Calu3 (cell line): ENCODE data around the gene PDZD2. TPM values are rescaled to one million over a fixed set of nuclear protein-coding genes. Genes with fewer than 3 reads are reported as not detected.

Source experiments
- BruUV-seq: library from RNA; stranded (reverse); fragments of 400-500 nt; replicated peaks from 2 replicates; lab custom pipeline; 2021; lab: Mats Ljungman, UMichigan
- CTCF ChIA-PET: fragments of 300-600 bp; sonication (Branson Sonifier 250); formaldehyde crosslinking; loops from one replicate; lab custom pipeline; 2022; ENCODE audit warnings: antibody characterized with exemption; lab: Charles Lee
- DNase-seq: peaks from one replicate; pipeline ENCODE4 v3.0.0; 2022
- H3K27ac Mint-ChIP-seq: one replicate; pipeline ENCODE4 v1.8.0; 2022; ENCODE audit warnings: mixed read lengths; ENCODE audit not compliant: unreplicated experiment
- H3K27me3 Mint-ChIP-seq: one replicate; pipeline ENCODE4 v1.8.0; 2022; ENCODE audit warnings: mixed read lengths; ENCODE audit not compliant: unreplicated experiment
- H3K36me3 Mint-ChIP-seq: one replicate; pipeline ENCODE4 v1.8.0; 2022; ENCODE audit warnings: mild to moderate bottlenecking, moderate library complexity, mixed read lengths; ENCODE audit not compliant: insufficient read depth, unreplicated experiment
- H3K4me1 Mint-ChIP-seq: one replicate; pipeline ENCODE4 v1.8.0; 2022; ENCODE audit warnings: mild to moderate bottlenecking, low read depth, mixed read lengths; ENCODE audit not compliant: unreplicated experiment
- H3K4me3 Mint-ChIP-seq: one replicate; pipeline ENCODE4 v1.8.0; 2022; ENCODE audit warnings: mild to moderate bottlenecking, low read depth, moderate library complexity, mixed read lengths; ENCODE audit not compliant: unreplicated experiment
- H3K9me3 Mint-ChIP-seq: one replicate; pipeline ENCODE4 v1.8.0; 2022; ENCODE audit warnings: low read depth, mixed read lengths; ENCODE audit not compliant: unreplicated experiment
- intact Hi-C: fragments of 100-400 bp; cut with micrococcal nuclease; formaldehyde crosslinking; loops from one replicate; pipeline ENCODE4 v1.10.0; 2022; ENCODE audit not compliant: unreplicated experiment
- total RNA-seq: library from RNA; stranded (reverse); gene quantifications from 2 replicates; pipeline ENCODE4 v1.2.3, GENCODE V29; 2022
- TF ChIP-seq, protein P1 (sequence below): fragments of 200-600 bp; IDR thresholded peaks from one replicate; pipeline ENCODE4 v1.8.0; 2022; ENCODE audit warnings: antibody characterized with exemption; ENCODE audit not compliant: unreplicated experiment

The PDZD2 gene
- total RNA-seq, 1 experiment from 2014 or later: 0.97 TPM

DNA sequence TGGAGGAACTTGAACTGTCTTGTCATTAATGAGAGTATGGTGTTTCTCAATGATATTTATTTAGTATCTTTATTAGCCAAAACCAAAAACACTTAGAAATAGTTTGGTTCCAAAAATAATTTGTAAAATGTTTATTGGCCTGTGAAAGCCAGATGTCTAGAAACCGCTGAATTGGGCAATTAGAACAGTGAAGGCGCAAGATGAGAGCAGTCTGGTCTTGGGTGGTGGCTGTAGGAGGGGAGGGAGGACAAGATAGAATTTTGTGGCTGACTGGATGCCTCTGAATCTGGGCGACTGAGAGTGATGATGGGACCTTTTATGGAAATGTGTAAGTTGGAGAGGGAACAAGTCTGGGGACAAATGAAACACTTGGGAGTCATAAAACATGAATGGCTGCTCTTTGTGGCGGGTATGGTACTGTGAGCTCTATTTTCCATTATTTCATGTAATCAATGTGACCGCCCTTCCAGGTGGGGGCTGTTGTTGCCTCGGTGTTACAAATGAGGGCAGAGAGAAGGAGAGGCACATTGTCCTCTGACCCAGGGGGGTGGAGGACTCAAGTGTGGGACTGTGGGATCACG, 35.5 kb downstream of the PDZD2 start:
- Mint-ChIP-seq H3K9me3 (no peaks in the 10 kb centered on the region), H3K27ac (no peak overlapping the region), H3K4me1 (no peaks in the 10 kb centered on the region), H3K4me3 (no peak overlapping the region), H3K36me3 (no peaks in the 10 kb centered on the region), H3K27me3 (peaks cover 41% of the 10 kb centered on the region)
- TF ChIP-seq, protein P1, sequence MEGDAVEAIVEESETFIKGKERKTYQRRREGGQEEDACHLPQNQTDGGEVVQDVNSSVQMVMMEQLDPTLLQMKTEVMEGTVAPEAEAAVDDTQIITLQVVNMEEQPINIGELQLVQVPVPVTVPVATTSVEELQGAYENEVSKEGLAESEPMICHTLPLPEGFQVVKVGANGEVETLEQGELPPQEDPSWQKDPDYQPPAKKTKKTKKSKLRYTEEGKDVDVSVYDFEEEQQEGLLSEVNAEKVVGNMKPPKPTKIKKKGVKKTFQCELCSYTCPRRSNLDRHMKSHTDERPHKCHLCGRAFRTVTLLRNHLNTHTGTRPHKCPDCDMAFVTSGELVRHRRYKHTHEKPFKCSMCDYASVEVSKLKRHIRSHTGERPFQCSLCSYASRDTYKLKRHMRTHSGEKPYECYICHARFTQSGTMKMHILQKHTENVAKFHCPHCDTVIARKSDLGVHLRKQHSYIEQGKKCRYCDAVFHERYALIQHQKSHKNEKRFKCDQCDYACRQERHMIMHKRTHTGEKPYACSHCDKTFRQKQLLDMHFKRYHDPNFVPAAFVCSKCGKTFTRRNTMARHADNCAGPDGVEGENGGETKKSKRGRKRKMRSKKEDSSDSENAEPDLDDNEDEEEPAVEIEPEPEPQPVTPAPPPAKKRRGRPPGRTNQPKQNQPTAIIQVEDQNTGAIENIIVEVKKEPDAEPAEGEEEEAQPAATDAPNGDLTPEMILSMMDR: no peak
- DNase-seq: no peak
- CTCF ChIA-PET: no interaction called here
- no TSS peak for BruUV-seq
- intact Hi-C loops: no loop called here

DNA sequence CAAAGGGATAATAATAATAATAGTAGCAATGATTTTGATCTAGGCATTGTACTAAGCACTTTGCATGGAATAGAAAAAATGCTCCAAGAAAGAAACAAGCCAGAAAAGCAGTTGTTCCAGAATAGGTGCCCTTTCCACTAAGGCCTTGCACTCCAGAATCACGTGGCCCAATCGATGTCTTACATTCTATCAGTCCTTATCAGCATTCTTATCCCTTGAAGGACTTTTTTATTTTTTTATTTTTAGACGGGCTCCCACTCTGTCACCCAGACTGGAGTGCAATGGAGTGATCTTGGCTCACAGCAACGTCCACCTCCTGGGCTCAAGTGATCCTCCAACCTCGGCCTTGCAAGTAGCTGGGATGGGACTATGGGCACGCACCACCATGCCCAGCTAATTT, 36.5 kb downstream of the PDZD2 start:
- CTCF ChIA-PET: no interaction called here
- H3K4me1 Mint-ChIP-seq: no peaks in the 10 kb centered on the region
- TF ChIP-seq, protein P1: no peak
- peaks cover 41% of the 10 kb centered on the region for H3K27me3 Mint-ChIP-seq
- no peaks in the 10 kb centered on the region for H3K9me3 Mint-ChIP-seq
- no peaks in the 10 kb centered on the region for H3K36me3 Mint-ChIP-seq
- intact Hi-C loops: no loop called here
- no TSS peak for BruUV-seq
- no peak overlapping the region for H3K27ac Mint-ChIP-seq
- H3K4me3 Mint-ChIP-seq: no peak overlapping the region
- DNase-seq: no peak

DNA sequence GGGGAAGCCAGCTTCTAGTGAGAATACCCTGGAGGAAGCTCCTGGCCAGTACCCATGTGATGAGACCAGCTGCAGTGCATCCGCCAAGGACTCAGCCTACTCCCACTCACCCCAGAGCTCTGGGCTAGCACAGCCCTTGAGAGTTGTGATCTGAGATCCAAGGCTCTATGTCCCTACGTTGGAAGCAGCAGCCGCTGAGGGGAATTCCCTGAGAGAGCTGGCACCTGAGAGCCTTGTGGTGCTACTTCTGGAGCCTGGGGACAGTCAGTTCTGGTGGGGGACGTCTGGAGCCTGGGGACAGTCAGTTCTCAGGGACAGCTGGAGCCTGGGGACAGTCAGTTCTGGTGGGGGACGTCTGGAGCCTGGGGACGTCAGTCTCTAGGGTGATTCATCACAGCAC, 39.2 kb downstream of the PDZD2 start:
- no peak for DNase-seq
- Mint-ChIP-seq H3K27ac (no peak overlapping the region), H3K4me1 (no peaks in the 10 kb centered on the region), H3K4me3 (no peak overlapping the region), H3K36me3 (no peaks in the 10 kb centered on the region), H3K27me3 (peaks cover 47% of the 10 kb centered on the region), H3K9me3 (no peaks in the 10 kb centered on the region)
- intact Hi-C loops: no loop called here
- no TSS peak for BruUV-seq
- TF ChIP-seq, protein P1: no peak
- CTCF ChIA-PET: no interaction called here

DNA sequence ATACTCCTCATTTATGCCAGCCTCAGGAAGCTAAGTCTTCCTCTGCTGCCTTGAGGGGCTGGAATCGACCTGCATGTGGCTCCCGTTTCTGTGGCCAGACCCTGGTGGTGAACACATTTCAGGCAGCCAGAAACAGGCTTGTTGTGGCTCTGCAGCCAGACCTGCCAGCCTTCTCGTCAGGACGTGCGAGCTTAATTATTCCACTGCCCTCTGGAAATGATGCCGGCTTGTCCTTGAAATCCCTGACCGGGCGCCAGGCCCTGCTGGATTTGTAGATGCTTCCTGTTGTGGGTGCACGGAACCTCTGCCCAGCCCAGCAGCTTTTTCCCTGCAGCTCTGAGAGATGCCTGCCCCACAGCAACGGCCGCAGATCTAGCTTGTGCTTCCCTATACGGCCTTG, 41.6 kb downstream of the PDZD2 start:
- H3K36me3 Mint-ChIP-seq: no peaks in the 10 kb centered on the region
- TF ChIP-seq, protein P1: no peak
- H3K9me3 Mint-ChIP-seq: no peaks in the 10 kb centered on the region
- no TSS peak for BruUV-seq
- H3K4me1 Mint-ChIP-seq: no peaks in the 10 kb centered on the region
- H3K27me3 Mint-ChIP-seq: peaks cover 48% of the 10 kb centered on the region
- intact Hi-C loops: no loop called here
- H3K4me3 Mint-ChIP-seq: no peak overlapping the region
- DNase-seq: no peak
- no peak overlapping the region for H3K27ac Mint-ChIP-seq
- CTCF ChIA-PET: no interaction called here
